Activated CD8-positive, alpha-beta memory T cell treated with anti-CD3 and anti-CD28 coated beads, Interleukin-2, amount 50 U/mL, for 1 hour (primary cell): Measurements from ENCODE around the gene C2orf42.
"Not testable (repeated sequence)": the region's sequence is repeated elsewhere in the genome, so short reads cannot be mapped to it uniquely, and the experiment has no call there.

Source experiments
- DNase-seq: peaks from one replicate; pipeline ENCODE4 v3.0.0-alpha.2; 2020; ENCODE audit errors: extremely low read depth

Gene C2orf42

GRCh38 chr2:70104231-70105111, 86.3 kb downstream of the C2orf42 start:
- no peak for DNase-seq

GRCh38 chr2:70103531-70104061, 87.2 kb downstream of the C2orf42 start:
- no peak for DNase-seq

- DNase-seq: not testable (repeated sequence)
Measured at GRCh38 chr2:70102323-70102905, 88.4 kb downstream of the C2orf42 start.

- not testable (repeated sequence) for DNase-seq
Measured at GRCh38 chr2:70101686-70102085, 89.1 kb downstream of the C2orf42 start.

GRCh38 chr2:70101174-70101573, 89.6 kb downstream of the C2orf42 start:
- no peak for DNase-seq
